ENCODE measurements around the gene KCNQ2. TPM values are rescaled to one million over a fixed set of nuclear protein-coding genes. Genes with fewer than 3 reads are reported as not detected.
"Not testable (repeated sequence)": the region's sequence is repeated elsewhere in the genome, so short reads cannot be mapped to it uniquely, and the experiment has no call there.

KCNQ2 gene
- total RNA-seq, 1 donor from 2014 or later, result not detected

- no peak for DNase-seq (ENCODE audit: low read depth in 2 of 2)
These were observed 84.5 kb downstream of the KCNQ2 start for GRCh38 chr20:63387917-63388316.

- no peak for DNase-seq (ENCODE audit: low read depth in 2 of 2)
These were observed 85.1 kb downstream of the KCNQ2 start for GRCh38 chr20:63387393-63387792.

- DNase-seq (ENCODE audit: low read depth in 2 of 2), result no peak
These were observed 86.0 kb downstream of the KCNQ2 start for GRCh38 chr20:63386491-63386890.

GRCh38 chr20:63385819-63386218 lies 86.6 kb downstream of the KCNQ2 start:
- DNase-seq (ENCODE audit: low read depth in 2 of 2), result no peak

- DNase-seq (ENCODE audit: low read depth in 2 of 2), result no peak
These were observed 88.1 kb downstream of the KCNQ2 start for GRCh38 chr20:63384336-63384735.

- no peak for DNase-seq (ENCODE audit: low read depth in 2 of 2)
These were observed 88.9 kb downstream of the KCNQ2 start for GRCh38 chr20:63383556-63383955.

- no peak for DNase-seq (ENCODE audit: low read depth in 2 of 2)
These were observed 89.7 kb downstream of the KCNQ2 start for GRCh38 chr20:63382551-63383300.

- no peak for DNase-seq (ENCODE audit: low read depth in 2 of 2)
These were observed 90.5 kb downstream of the KCNQ2 start for GRCh38 chr20:63381781-63382431.

GRCh38 chr20:63380346-63380870 lies 92.0 kb downstream of the KCNQ2 start:
- no peak for DNase-seq (ENCODE audit: low read depth in 2 of 2)

- DNase-seq (ENCODE audit: low read depth in 2 of 2), result not testable (repeated sequence)
These were observed 92.6 kb downstream of the KCNQ2 start for GRCh38 chr20:63379872-63380271.

GRCh38 chr20:63379296-63379695 lies 93.2 kb downstream of the KCNQ2 start:
- DNase-seq (ENCODE audit: low read depth in 2 of 2), result no peak

GRCh38 chr20:63378626-63379025 lies 93.8 kb downstream of the KCNQ2 start:
- no peak for DNase-seq (ENCODE audit: low read depth in 2 of 2)

GRCh38 chr20:63377951-63378381 lies 94.5 kb downstream of the KCNQ2 start:
- DNase-seq (ENCODE audit: low read depth in 2 of 2), result no peak

- no peak for DNase-seq (ENCODE audit: low read depth in 2 of 2)
These were observed 95.1 kb downstream of the KCNQ2 start for GRCh38 chr20:63377256-63377941.

GRCh38 chr20:63376283-63377250 lies 95.9 kb downstream of the KCNQ2 start:
- no peak for DNase-seq (ENCODE audit: low read depth in 2 of 2)

GRCh38 chr20:63375438-63375837 lies 97.0 kb downstream of the KCNQ2 start:
- DNase-seq (ENCODE audit: low read depth in 2 of 2), result no peak

- DNase-seq (ENCODE audit: low read depth in 2 of 2), result no peak
These were observed 98.0 kb downstream of the KCNQ2 start for GRCh38 chr20:63374504-63374903.

- no peak for DNase-seq (ENCODE audit: low read depth in 2 of 2)
These were observed 98.5 kb downstream of the KCNQ2 start for GRCh38 chr20:63373996-63374395.

GRCh38 chr20:63372971-63373885 lies 99.2 kb downstream of the KCNQ2 start:
- DNase-seq (ENCODE audit: low read depth in 2 of 2), result no peak

- no peak for DNase-seq (ENCODE audit: low read depth in 2 of 2)
These were observed 101.1 kb downstream of the KCNQ2 start for GRCh38 chr20:63371291-63371865.
